ENCODE data around the gene CARS2.
A peak's percentile ranks its signal among the peaks of the same experiment; 100 is the strongest.
"Not testable (repeated sequence)": the region's sequence is repeated elsewhere in the genome, so short reads cannot be mapped to it uniquely, and the experiment has no call there.

Gene CARS2

DNA sequence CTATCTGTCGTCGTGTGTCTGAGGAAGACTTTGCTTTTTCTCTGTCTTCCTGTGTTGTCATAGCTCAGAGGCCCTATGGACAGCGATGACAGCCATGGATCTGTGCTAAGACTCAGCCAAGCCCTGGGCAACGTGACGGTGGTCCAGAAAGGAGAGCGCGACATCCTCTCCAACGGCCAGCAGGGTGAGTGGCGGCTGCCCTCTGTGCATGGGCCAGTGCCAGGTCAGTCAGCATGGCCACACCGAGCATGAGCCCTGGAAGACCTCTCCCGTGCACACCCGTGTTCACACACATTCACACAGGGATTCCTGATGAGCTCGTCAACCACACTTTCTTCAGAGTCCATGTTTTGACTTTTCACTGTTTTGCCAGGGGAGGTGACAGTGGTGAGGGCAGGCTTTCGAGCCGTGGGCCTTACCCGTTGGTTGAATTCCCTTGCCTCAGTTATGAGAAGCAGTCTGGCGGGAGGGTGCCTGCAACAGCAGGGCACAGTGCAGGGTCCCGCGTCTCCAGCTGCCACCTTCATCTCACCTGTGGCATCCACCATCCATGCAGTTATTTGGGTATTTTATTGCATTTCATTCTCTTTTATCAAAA is 70.4 kb downstream of the CARS2 start:
- H3K4me3 Mint-ChIP-seq = no peak overlapping the region
- no peaks in the 10 kb centered on the region for H3K27me3 Mint-ChIP-seq
- H3K9me3 Mint-ChIP-seq (ENCODE audit: low read depth) = no peaks in the 10 kb centered on the region
- no peak overlapping the region for H3K27ac Mint-ChIP-seq
- peaks cover 7% of the 10 kb centered on the region for H3K4me1 Mint-ChIP-seq (ENCODE audit: low read depth)
- H3K36me3 Mint-ChIP-seq = no peaks in the 10 kb centered on the region

DNA sequence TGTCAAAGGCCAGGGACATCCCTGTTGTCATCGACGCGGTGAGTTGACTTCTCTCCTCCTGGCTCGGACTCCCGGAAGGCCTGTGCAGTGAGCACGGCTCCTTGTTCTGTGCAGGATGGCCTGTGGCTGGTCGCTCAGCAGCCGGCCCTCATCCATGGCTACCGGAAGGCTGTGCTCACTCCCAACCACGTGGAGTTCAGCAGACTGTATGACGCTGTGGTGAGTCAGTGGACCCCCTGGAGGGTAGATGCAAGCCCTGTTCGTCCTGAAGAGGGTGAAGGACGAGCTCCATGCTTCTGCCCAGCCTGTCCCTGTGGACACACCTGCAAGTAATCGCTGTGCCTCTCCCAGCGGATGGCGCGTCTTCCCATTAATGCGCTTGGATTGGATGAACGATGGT is 71.4 kb downstream of the CARS2 start:
- H3K27me3 Mint-ChIP-seq = no peaks in the 10 kb centered on the region
- no peaks in the 10 kb centered on the region for H3K9me3 Mint-ChIP-seq (ENCODE audit: low read depth)
- H3K4me3 Mint-ChIP-seq = no peak overlapping the region
- H3K4me1 Mint-ChIP-seq (ENCODE audit: low read depth) = peaks cover 12% of the 10 kb centered on the region
- no peaks in the 10 kb centered on the region for H3K36me3 Mint-ChIP-seq
- H3K27ac Mint-ChIP-seq = no peak overlapping the region

GRCh38 chr13:110633776-110634175 is 72.1 kb downstream of the CARS2 start:
- no peaks in the 10 kb centered on the region for H3K27me3 Mint-ChIP-seq
- no peaks in the 10 kb centered on the region for H3K9me3 Mint-ChIP-seq (ENCODE audit: low read depth)
- peaks cover 20% of the 10 kb centered on the region for H3K4me1 Mint-ChIP-seq (ENCODE audit: low read depth)
- no peak overlapping the region for H3K27ac Mint-ChIP-seq
- no peaks in the 10 kb centered on the region for H3K36me3 Mint-ChIP-seq
- no peak overlapping the region for H3K4me3 Mint-ChIP-seq

DNA sequence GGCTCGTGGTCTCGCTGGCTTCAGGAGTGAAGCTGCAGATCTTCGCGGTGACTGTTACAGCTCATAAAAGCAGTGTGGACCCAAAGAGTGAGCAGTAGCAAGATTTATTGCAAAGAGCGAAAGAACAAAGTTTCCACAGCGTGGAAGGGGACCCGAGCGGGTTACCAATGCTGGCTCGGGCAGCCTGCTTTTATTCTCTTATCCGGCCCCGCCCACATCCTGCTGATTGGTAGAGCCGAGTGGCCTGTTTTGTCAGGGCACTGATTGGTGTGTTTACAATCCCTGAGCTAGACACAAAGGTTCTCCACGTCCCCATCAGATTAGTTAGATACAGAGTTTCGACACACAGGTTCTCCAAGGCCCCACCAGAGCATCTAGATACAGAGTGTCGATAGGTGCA is 73.7 kb downstream of the CARS2 start:
- H3K9me3 Mint-ChIP-seq (ENCODE audit: low read depth); H3K4me3 Mint-ChIP-seq; H3K27me3 Mint-ChIP-seq; H3K36me3 Mint-ChIP-seq; H3K27ac Mint-ChIP-seq: not testable (repeated sequence)
- peaks cover 26% of the 10 kb centered on the region for H3K4me1 Mint-ChIP-seq (ENCODE audit: low read depth)

GRCh38 chr13:110630566-110631119 is 75.3 kb downstream of the CARS2 start:
- Mint-ChIP-seq H3K4me1 (ENCODE audit: low read depth) (peaks cover 29% of the 10 kb centered on the region), H3K9me3 (ENCODE audit: low read depth) (no peaks in the 10 kb centered on the region)

DNA sequence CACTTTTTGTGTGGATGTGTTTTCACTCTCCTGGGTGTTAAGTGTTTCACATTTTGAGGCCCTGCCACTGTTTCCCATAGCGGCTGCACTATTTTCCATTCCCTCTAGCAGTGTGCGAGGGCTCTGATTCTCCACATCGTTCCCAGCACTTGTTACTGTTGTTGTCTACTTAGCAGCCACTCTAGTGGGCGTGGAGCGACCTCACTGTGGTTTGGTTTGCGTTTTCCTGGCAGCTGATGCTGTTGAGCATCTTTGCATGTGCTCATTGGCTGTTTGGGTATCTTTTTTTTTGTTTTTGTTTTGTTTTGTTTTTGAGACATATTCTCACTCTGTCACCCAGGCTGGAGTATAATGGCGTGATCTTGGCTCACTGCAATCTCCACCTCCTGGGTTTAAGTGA is 76.2 kb downstream of the CARS2 start:
- no peaks in the 10 kb centered on the region for H3K9me3 Mint-ChIP-seq (ENCODE audit: low read depth)
- H3K4me1 Mint-ChIP-seq (ENCODE audit: low read depth) = peaks cover 30% of the 10 kb centered on the region
- no peak overlapping the region for H3K27ac Mint-ChIP-seq
- no peaks in the 10 kb centered on the region for H3K27me3 Mint-ChIP-seq
- peaks cover 2% of the 10 kb centered on the region for H3K36me3 Mint-ChIP-seq
- no peak overlapping the region for H3K4me3 Mint-ChIP-seq

More at GRCh38 chr13:110630566-110631119, 75.3 kb downstream of the CARS2 start:
- no peak overlapping the region for H3K4me3 Mint-ChIP-seq
- no peak overlapping the region for H3K27ac Mint-ChIP-seq
- H3K36me3 Mint-ChIP-seq = peaks cover 2% of the 10 kb centered on the region
- no peaks in the 10 kb centered on the region for H3K27me3 Mint-ChIP-seq

DNA sequence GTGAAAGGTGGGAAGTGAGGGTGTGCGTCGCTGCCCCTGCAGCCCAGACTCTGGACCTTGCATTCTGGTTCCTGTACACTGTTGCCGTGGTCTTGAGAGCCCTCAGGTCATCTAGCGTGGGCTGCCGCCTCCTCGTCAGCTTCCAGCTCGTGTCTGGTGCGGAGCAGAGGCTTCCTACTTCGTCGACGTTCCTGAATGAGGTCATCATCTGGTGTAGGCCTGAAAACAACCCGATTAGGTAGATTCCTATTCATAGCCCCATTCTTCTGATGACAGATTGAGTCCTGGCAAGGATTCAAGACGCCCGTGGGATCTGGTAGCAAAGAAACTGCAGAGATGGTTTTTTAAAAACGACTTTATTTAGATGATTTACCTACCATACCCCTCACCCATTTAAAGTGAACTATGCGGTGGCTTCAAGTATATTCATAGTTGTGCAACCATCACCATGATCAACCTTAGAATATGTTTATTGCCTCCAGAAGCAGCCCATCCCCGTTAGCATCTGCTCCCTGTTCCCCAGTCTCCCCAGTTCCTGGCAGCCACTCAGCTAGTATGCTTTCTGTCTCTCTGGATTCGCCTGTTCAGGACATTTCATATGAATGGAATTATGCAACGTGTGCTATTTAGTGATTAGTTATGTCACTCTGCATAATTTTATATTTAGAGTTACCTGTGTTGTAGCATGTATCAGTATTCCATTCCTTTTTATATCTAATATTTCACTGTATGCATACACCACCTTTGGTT is 76.8 kb downstream of the CARS2 start:
- no peak overlapping the region for H3K4me3 Mint-ChIP-seq
- H3K27me3 Mint-ChIP-seq = no peaks in the 10 kb centered on the region
- H3K9me3 Mint-ChIP-seq (ENCODE audit: low read depth) = no peaks in the 10 kb centered on the region
- H3K4me1 Mint-ChIP-seq (ENCODE audit: low read depth) = peaks cover 30% of the 10 kb centered on the region
- no peak overlapping the region for H3K27ac Mint-ChIP-seq
- peaks cover 2% of the 10 kb centered on the region for H3K36me3 Mint-ChIP-seq

GRCh38 chr13:110628477-110628793 is 77.5 kb downstream of the CARS2 start:
- Mint-ChIP-seq H3K4me3 (no peak overlapping the region), H3K4me1 (ENCODE audit: low read depth) (peaks cover 30% of the 10 kb centered on the region), H3K36me3 (peaks cover 2% of the 10 kb centered on the region), H3K27me3 (no peaks in the 10 kb centered on the region), H3K27ac (no peak overlapping the region), H3K9me3 (ENCODE audit: low read depth) (no peaks in the 10 kb centered on the region)

DNA sequence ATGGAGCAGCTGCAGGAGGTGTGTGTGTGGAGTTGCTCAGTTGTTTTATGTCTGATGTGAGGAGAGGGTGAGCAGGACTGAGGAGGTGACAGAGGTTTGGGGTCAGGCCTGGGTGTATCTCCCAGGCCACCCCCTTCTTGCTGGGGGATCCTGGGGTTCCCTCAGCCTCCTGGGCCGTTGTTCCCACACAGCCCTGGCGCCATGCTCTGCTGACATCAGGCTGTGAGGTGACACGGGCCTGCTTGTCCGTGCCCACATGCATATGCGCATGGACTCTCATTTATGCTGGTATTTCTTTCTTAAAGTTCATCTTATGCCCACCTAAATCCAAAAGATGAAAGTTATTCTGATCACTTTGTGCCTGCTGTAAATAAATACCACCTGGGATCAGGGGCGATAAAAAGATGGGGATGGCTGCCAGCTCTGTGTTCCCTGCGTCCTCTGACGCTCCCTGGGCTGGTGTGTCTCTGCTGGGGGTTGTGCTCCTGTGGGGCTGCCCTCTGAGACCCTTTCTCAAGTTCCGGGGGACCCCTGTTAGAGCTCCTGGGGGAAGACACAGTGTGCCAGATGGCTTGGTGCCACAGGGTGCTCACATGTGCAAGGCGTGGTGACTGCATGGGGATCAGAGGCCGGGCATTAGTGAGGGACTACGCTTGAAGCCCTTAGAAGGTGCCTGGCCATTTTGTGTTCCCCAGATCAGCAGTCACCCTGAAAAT is 78.0 kb downstream of the CARS2 start:
- no peaks in the 10 kb centered on the region for H3K9me3 Mint-ChIP-seq (ENCODE audit: low read depth)
- H3K4me1 Mint-ChIP-seq (ENCODE audit: low read depth) = peaks cover 31% of the 10 kb centered on the region
- H3K36me3 Mint-ChIP-seq = peaks cover 2% of the 10 kb centered on the region
- H3K27me3 Mint-ChIP-seq = no peaks in the 10 kb centered on the region
- H3K4me3 Mint-ChIP-seq = no peak overlapping the region
- no peak overlapping the region for H3K27ac Mint-ChIP-seq

DNA sequence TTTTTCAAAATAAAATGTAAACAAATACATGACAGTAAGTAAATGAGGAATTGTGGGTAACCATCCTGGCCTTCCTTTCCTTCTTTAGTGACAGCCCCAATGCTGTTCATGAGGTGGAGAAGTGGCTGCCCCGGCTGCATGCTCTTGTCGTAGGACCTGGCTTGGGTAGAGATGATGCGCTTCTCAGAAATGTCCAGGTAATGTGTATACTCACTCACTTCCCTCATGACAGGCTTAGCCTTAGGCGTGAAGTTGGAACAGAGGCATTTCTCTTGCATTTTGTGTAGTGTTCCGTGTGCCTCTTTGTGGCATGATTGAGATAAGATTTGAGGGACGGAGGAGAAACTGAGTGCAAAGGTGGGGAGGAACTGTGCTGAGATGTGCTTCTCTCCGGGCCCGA is 78.6 kb downstream of the CARS2 start:
- Mint-ChIP-seq H3K36me3 (peaks cover 2% of the 10 kb centered on the region), H3K27ac (no peak overlapping the region), H3K27me3 (no peaks in the 10 kb centered on the region), H3K4me1 (ENCODE audit: low read depth) (peaks cover 36% of the 10 kb centered on the region), H3K4me3 (no peak overlapping the region), H3K9me3 (ENCODE audit: low read depth) (no peaks in the 10 kb centered on the region)

GRCh38 chr13:110626521-110626920 is 79.4 kb downstream of the CARS2 start:
- Mint-ChIP-seq H3K36me3 (peaks cover 2% of the 10 kb centered on the region), H3K9me3 (ENCODE audit: low read depth) (no peaks in the 10 kb centered on the region), H3K27ac (no peak overlapping the region), H3K4me3 (no peak overlapping the region), H3K4me1 (ENCODE audit: low read depth) (peaks cover 33% of the 10 kb centered on the region), H3K27me3 (no peaks in the 10 kb centered on the region)

GRCh38 chr13:110625771-110626321 is 80.1 kb downstream of the CARS2 start:
- no peaks in the 10 kb centered on the region for H3K9me3 Mint-ChIP-seq (ENCODE audit: low read depth)
- peaks cover 33% of the 10 kb centered on the region for H3K4me1 Mint-ChIP-seq (ENCODE audit: low read depth)
- H3K27ac Mint-ChIP-seq = no peak overlapping the region
- H3K36me3 Mint-ChIP-seq = peaks cover 2% of the 10 kb centered on the region
- H3K4me3 Mint-ChIP-seq = no peak overlapping the region
- no peaks in the 10 kb centered on the region for H3K27me3 Mint-ChIP-seq

- peaks cover 34% of the 10 kb centered on the region for H3K4me1 Mint-ChIP-seq (ENCODE audit: low read depth)
- H3K27ac Mint-ChIP-seq = no peak overlapping the region
- no peak overlapping the region for H3K4me3 Mint-ChIP-seq
- no peaks in the 10 kb centered on the region for H3K27me3 Mint-ChIP-seq
- H3K9me3 Mint-ChIP-seq (ENCODE audit: low read depth) = no peaks in the 10 kb centered on the region
- H3K36me3 Mint-ChIP-seq = peaks cover 2% of the 10 kb centered on the region
Measured at GRCh38 chr13:110624766-110625756, 80.9 kb downstream of the CARS2 start.

DNA sequence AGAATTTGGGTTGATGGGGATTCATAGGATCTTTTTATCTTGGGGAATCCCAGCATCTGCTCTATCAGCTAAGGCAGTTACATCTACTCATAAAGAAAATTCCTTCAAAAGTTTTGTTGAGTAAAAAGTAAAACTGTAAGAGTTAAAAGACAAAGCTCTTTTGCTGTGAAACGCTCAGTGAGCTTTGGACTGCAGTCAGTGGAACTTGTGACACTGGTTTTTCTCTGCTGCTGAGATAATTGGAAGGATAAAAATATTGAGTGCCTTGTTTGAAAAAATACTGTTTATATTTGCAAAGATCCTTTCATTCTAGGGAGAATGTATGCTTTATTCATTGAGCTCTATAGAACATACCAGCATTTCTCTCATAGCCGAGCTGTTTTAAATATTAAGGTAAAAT is 85.3 kb downstream of the CARS2 start:
- H3K27me3 Mint-ChIP-seq = no peaks in the 10 kb centered on the region
- H3K27ac Mint-ChIP-seq = peak overlapping the region; percentile 1
- H3K36me3 Mint-ChIP-seq = no peaks in the 10 kb centered on the region
- H3K4me1 Mint-ChIP-seq (ENCODE audit: low read depth) = peaks cover 42% of the 10 kb centered on the region
- H3K9me3 Mint-ChIP-seq (ENCODE audit: low read depth) = no peaks in the 10 kb centered on the region
- H3K4me3 Mint-ChIP-seq = no peak overlapping the region

Data from activated naive CD8-positive, alpha-beta T cell (primary cell).